NCI-H146 treated with DMSO at 0.1 percent for 48 hours (cell line): ENCODE data around the gene METTL1.
"Not testable (repeated sequence)": the region's sequence is repeated elsewhere in the genome, so short reads cannot be mapped to it uniquely, and the experiment has no call there.

Experiments
- DNase-seq: peaks from one replicate; lab custom pipeline; 2025; ENCODE audit not compliant: unreplicated experiment; lab: John Stamatoyannopoulos, UW

Gene METTL1

GRCh38 chr12:57797933-57798332 lies 26.0 kb upstream of the METTL1 start:
- DNase-seq = no peak

DNA sequence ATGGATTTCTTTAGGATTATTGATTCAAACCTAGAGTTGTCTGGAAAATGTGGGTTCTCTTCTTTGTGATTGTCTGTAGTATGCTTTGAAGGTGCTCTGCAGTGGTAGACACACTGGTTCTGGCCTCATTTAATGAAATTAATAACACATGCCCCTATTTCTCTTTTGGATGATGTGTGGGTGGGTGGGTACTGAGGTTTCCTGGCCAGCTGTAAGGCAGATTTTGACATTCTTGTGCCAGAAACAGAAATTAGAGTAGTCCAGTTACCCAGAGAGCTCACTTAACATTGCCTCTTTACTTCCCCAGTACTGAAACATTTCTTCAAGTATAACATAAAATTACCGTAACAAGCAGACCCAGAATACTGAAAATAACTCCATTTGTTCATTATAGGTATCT lies 25.1 kb upstream of the METTL1 start:
- no peak for DNase-seq

GRCh38 chr12:57795354-57795753 lies 23.4 kb upstream of the METTL1 start:
- no peak for DNase-seq

DNA sequence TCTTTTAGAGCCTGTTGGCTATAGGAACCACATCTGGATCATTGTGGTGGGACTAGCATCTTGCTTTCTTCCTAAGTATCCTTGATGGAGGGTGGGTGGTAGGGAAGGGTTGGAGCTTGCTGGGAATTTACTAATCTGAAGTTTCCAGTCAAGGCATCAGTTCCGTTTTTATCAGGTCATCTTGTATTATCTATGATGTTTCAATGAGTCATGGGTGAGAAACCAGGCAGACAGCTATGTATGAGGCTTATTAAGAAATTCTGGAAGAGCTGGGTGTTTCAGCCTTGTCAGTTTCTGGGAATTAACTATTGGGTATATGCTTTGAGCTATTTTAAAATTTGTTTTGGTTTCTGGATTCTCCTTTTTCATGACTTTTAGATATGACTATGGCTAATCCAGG lies 22.0 kb upstream of the METTL1 start:
- DNase-seq = no peak

DNA sequence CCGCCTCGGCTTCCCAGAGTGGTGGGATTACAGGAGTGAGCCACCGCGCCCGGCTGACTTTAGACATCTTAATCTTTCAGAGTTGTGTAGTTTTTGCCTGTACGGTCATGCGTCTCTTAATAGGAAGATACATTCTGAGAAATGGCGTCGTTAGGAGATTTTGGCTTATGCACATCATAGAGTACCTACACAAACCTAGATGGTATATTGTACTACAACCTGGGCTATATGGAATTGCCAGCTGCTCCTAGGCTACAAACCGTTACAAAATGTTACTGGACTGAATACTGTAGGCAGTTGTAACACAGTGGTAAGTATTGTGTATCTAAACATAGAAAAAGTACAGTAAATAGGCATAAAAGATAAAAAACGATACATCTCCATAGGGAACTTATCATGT lies 12.0 kb upstream of the METTL1 start:
- no peak for DNase-seq

- DNase-seq = no peak
These were observed 11.5 kb upstream of the METTL1 start for GRCh38 chr12:57783466-57783801.

- peak; percentile 65 for DNase-seq
These were observed 10.9 kb upstream of the METTL1 start, which contains the start of gene TSFM for GRCh38 chr12:57782608-57783465. TSS of gene TSFM (plus strand) at chr12:57782787. CDS start at chr12:57782802, 15 bp downstream.

DNA sequence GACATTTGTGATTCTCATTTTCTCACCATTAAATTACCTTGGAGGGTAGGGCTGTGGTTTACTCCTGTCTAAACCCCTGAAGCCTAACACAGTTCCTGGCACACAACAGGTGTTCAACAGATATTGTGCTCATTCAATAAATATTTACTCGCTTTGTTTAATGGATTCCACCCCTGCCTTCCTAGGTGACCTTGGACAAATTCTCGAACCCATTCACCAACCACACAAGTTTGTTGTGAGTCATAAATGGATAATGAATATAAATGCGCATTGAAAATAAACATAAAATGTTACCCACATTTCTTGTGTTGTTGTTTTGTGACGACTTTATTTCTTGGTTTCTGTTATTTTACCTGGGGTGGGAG lies 10.3 kb upstream of the METTL1 start:
- no peak for DNase-seq

GRCh38 chr12:57781801-57782200 lies 9.9 kb upstream of the METTL1 start:
- no peak for DNase-seq

GRCh38 chr12:57781244-57781643 lies 9.3 kb upstream of the METTL1 start:
- DNase-seq = no peak

GRCh38 chr12:57780284-57780897 lies 8.5 kb upstream of the METTL1 start:
- DNase-seq = no peak

- no peak for DNase-seq
These were observed 7.8 kb upstream of the METTL1 start for GRCh38 chr12:57779736-57780135.

- no peak for DNase-seq
These were observed 6.0 kb upstream of the METTL1 start for GRCh38 chr12:57777911-57778310.

DNA sequence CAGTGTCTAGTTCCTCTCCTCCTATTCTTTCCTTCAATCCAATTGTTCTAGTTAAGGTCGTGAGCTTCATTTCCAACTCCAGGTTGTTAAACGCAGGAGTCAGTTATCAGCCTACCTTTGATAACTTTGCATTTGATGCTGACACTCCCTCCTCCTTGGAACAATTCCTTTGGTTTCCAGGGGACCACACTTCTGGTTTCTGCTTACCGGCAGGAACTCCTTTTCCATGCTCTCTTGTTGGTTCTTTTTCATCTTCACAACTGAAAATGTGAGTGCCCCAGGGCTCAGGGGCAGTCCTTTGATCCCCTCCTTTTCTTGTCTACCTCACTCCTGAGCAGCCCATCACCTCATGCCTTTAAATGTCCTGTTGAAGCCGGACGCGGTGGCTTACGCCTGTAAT lies 5.5 kb upstream of the METTL1 start:
- no peak for DNase-seq

GRCh38 chr12:57776247-57776587 lies 4.3 kb upstream of the METTL1 start:
- no peak for DNase-seq

- no peak for DNase-seq
These were observed 3.8 kb upstream of the METTL1 start for GRCh38 chr12:57775563-57776246.

- DNase-seq = no peak
These were observed 3.1 kb upstream of the METTL1 start for GRCh38 chr12:57775044-57775443.

- DNase-seq = not testable (repeated sequence)
These were observed 2.7 kb upstream of the METTL1 start for GRCh38 chr12:57774634-57775033.

DNA sequence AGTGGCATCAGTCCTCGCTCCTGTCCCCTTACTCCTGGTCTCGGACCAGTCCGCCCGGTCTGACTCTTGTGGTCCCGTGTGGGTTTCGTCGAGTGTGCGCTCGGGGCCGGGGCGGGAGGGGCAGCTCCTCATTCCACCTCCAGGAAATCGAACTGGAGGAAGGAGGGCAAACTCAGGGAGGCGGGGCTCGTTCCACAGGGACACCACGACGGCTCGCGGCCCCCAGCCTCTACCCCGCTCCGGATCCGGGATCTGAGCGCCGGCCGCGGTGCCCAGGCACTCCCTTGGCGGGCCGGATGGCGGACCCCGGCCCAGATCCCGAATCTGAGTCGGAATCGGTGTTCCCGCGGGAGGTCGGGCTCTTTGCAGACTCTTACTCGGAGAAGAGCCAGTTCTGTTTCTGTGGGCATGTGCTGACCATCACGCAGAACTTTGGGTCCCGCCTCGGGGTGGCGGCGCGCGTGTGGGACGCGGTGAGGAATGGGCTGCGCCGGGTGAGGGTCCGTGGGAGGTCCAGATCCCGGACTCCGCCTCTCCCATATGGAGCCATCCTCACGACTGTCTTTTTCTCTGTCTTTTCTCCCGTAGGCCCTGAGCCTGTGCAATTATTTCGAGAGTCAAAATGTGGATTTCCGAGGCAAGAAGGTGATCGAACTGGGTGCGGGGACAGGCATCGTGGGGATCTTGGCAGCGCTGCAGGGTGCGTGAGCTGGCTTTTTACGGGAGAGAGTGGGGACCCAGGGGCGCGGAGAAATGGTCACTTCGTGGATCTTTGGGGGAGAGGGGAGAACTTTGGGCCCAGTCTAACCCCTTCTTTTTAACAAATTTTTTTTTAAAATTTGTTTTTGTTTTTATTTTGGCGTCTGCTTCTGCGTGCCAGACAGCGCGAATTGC lies 771 bp upstream of the METTL1 start, which contains the start of gene EEF1AKMT3:
TSS of gene EEF1AKMT3 (plus strand) at position 186 of the 894 bp plus-strand sequence. CDS start at position 297, 111 bp downstream.
- DNase-seq = peak; percentile 56

- DNase-seq = peak; percentile 77
These were observed 551 bp downstream of the METTL1 start for GRCh38 chr12:57771236-57771872.

DNA sequence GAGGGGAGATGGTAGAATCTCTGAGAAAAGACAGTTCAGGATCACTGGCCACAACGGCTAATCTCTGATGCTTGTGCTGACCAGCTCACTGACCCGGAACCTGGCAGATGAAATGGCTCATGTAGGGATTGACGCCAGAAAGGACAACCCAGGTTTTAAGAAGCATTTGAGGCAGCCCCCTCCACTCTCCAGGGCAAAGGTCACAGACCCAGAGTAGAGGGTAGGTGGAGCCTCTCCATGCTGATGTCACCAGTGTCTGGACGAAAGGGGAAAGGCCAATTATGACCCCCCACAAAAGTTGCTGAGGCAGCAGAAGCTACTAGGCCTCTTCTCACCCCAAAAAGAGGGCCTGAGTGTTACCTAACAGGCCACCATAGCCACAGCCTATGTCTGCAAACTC lies 1.2 kb downstream of the METTL1 start:
- DNase-seq = no peak
